ENCODE measurements around the gene RAB3IL1.

DNA sequence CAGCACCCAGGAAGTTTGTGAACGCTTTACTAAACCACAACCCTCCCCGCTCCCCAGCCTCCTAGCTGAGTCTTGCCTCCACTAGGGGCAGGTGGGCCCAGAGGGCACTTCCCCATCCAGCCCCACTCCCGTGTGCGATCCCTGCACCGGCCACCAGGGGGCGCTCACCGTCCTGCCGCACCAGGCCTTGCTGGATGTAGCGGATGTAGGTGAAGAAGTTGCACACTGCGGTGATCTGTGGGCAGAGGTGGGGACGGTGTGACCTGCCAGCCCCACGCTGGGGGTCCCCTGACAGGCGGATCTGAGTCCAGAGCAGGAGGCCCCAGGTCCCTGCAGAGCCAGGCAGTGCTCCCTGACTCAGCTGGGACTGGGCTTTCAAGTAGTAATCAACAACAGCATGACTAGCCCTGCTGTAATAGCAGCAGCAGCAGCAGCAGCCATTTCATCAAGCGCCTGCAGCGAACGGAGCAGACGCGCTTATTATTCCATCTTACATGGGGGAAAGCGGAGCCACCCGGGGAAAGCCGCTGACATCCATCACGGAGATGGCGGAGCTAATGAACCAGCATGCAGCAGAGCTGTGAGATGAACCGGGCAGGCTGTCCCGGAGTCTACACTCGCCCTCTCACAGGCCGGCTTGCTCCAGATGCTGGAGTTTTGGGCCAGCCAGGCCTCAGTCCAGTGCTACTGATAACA lies 18.1 kb downstream of the RAB3IL1 start:
- TF ChIP-seq CTCF (conservative IDR thresholded peaks at IDR 0.05; ENCODE audit: low read depth, low read length) (peak; percentile 99), EZH2phosphoT487 (IDR thresholded peaks at IDR 0.05; ENCODE audit: borderline replicate concordance, low read length) (no peak), EZH2 (IDR thresholded peaks at IDR 0.05; ENCODE audit: low read length, unreplicated experiment) (no peak)
